ENCODE measurements around the gene RPP38.

DNA sequence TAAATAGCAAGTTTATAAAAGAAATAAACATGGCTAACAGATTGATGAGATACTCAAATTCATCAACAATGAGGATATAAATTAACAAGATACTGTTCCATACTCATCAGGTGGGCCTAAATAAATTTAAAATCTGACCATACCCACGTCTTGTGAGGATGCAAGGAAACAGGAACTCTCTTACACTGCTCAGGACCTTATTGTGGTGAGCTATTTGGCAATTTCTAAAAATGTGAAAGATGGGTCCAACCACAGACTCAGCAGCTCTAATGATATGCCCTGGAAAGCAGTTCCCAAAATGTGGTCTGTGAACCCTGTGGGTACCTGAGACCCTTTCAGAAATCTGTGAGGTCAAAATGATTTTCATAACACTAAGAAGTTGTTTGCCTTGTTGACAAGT, 21.5 kb downstream of the RPP38 start:
- TF ChIP-seq, protein P1, sequence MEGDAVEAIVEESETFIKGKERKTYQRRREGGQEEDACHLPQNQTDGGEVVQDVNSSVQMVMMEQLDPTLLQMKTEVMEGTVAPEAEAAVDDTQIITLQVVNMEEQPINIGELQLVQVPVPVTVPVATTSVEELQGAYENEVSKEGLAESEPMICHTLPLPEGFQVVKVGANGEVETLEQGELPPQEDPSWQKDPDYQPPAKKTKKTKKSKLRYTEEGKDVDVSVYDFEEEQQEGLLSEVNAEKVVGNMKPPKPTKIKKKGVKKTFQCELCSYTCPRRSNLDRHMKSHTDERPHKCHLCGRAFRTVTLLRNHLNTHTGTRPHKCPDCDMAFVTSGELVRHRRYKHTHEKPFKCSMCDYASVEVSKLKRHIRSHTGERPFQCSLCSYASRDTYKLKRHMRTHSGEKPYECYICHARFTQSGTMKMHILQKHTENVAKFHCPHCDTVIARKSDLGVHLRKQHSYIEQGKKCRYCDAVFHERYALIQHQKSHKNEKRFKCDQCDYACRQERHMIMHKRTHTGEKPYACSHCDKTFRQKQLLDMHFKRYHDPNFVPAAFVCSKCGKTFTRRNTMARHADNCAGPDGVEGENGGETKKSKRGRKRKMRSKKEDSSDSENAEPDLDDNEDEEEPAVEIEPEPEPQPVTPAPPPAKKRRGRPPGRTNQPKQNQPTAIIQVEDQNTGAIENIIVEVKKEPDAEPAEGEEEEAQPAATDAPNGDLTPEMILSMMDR (conservative IDR thresholded peaks at IDR 0.05 in 1 of 2, IDR thresholded peaks at IDR 0.05 in 1 of 2; ENCODE audit: low read depth in 1 of 2, low read length in 2 of 2): no peak
- TF ChIP-seq EZH2 (IDR thresholded peaks at IDR 0.05; ENCODE audit: low read length, missing control alignments): no peak
